Amniotic epithelial cell (primary cell): Measurements from ENCODE around the gene NPHS1.
A peak's percentile ranks its signal among the peaks of the same experiment; 100 is the strongest.
"Not testable (repeated sequence)": the region's sequence is repeated elsewhere in the genome, so short reads cannot be mapped to it uniquely, and the experiment has no call there.

ENCODE experiments used
- DNase-seq: peaks from one replicate; pipeline ENCODE4 v3.0.0-alpha.2; 2010; ENCODE audit warnings: low read depth

The NPHS1 gene

GRCh38 chr19:35848919-35849505 lies 3.3 kb downstream of the NPHS1 start:
- no peak for DNase-seq

- DNase-seq: no peak
These were observed 3.8 kb downstream of the NPHS1 start for GRCh38 chr19:35848486-35848885.

GRCh38 chr19:35847911-35848310 lies 4.4 kb downstream of the NPHS1 start:
- no peak for DNase-seq

- no peak for DNase-seq
These were observed 6.2 kb downstream of the NPHS1 start for GRCh38 chr19:35846038-35846668.

- no peak for DNase-seq
These were observed 6.9 kb downstream of the NPHS1 start for GRCh38 chr19:35845215-35846037.

- no peak for DNase-seq
These were observed 7.7 kb downstream of the NPHS1 start for GRCh38 chr19:35844482-35845214.

- DNase-seq: peak; percentile 13
These were observed 8.4 kb downstream of the NPHS1 start for GRCh38 chr19:35843676-35844481.

GRCh38 chr19:35842666-35843272 lies 9.5 kb downstream of the NPHS1 start:
- no peak for DNase-seq

- no peak for DNase-seq
These were observed 10.2 kb downstream of the NPHS1 start for GRCh38 chr19:35841961-35842595.

GRCh38 chr19:35836096-35836495 lies 16.2 kb downstream of the NPHS1 start:
- DNase-seq: not testable (repeated sequence)

- DNase-seq: no peak
These were observed 18.3 kb downstream of the NPHS1 start for GRCh38 chr19:35833972-35834371.

- no peak for DNase-seq
These were observed 20.2 kb downstream of the NPHS1 start for GRCh38 chr19:35832054-35832453.

GRCh38 chr19:35830986-35831385 lies 21.3 kb downstream of the NPHS1 start:
- no peak for DNase-seq

GRCh38 chr19:35828692-35829301 lies 23.5 kb downstream of the NPHS1 start:
- peak; percentile 53 for DNase-seq

- no peak for DNase-seq
These were observed 28.2 kb downstream of the NPHS1 start for GRCh38 chr19:35824150-35824549.

- DNase-seq: no peak
These were observed 29.7 kb downstream of the NPHS1 start for GRCh38 chr19:35822579-35822978.

- no peak for DNase-seq
These were observed 33.9 kb downstream of the NPHS1 start for GRCh38 chr19:35818445-35818844.

GRCh38 chr19:35816846-35817245 lies 35.5 kb downstream of the NPHS1 start:
- DNase-seq: no peak

GRCh38 chr19:35816262-35816661 lies 36.0 kb downstream of the NPHS1 start:
- no peak for DNase-seq
